ENCODE results near the gene HOXA1.

HOXA1 gene

GRCh38 chr7:27107391-27108381 is 11.9 kb upstream of the HOXA1 start:
- no peak overlapping the region for H3K4me3 ChIP-seq (ENCODE audit: control insufficient read depth, low read depth, low read length)
- DNase-seq (ENCODE audit: low read depth), result no peak
- no peak for TF ChIP-seq CTCF (IDR thresholded peaks at IDR 0.05; ENCODE audit: control insufficient read depth, insufficient read depth, low read depth, low read length, missing control alignments)

GRCh38 chr7:27106901-27107240 is 11.1 kb upstream of the HOXA1 start:
- DNase-seq (ENCODE audit: low read depth), result no peak
- H3K4me3 ChIP-seq (ENCODE audit: control insufficient read depth, low read depth, low read length), result no peak overlapping the region
- no peak for TF ChIP-seq CTCF (IDR thresholded peaks at IDR 0.05; ENCODE audit: control insufficient read depth, insufficient read depth, low read depth, low read length, missing control alignments)

- DNase-seq (ENCODE audit: low read depth), result no peak
- TF ChIP-seq CTCF (IDR thresholded peaks at IDR 0.05; ENCODE audit: control insufficient read depth, insufficient read depth, low read depth, low read length, missing control alignments), result no peak
- H3K4me3 ChIP-seq (ENCODE audit: control insufficient read depth, low read depth, low read length), result no peak overlapping the region
Measured at GRCh38 chr7:27106181-27106900, 10.5 kb upstream of the HOXA1 start.

GRCh38 chr7:27105301-27106031 is 9.7 kb upstream of the HOXA1 start:
- TF ChIP-seq CTCF (IDR thresholded peaks at IDR 0.05; ENCODE audit: control insufficient read depth, insufficient read depth, low read depth, low read length, missing control alignments), result no peak
- H3K4me3 ChIP-seq (ENCODE audit: control insufficient read depth, low read depth, low read length), result no peak overlapping the region
- no peak for DNase-seq (ENCODE audit: low read depth)

- DNase-seq (ENCODE audit: low read depth), result no peak
- TF ChIP-seq CTCF (IDR thresholded peaks at IDR 0.05; ENCODE audit: control insufficient read depth, insufficient read depth, low read depth, low read length, missing control alignments), result no peak
- H3K4me3 ChIP-seq (ENCODE audit: control insufficient read depth, low read depth, low read length), result no peak overlapping the region
Measured at GRCh38 chr7:27104341-27105058, 8.7 kb upstream of the HOXA1 start.

Measured in AG09309 (cell line).